KMS-11 (cell line): ENCODE results near the gene SP140L.
"Not testable (repeated sequence)": the region's sequence is repeated elsewhere in the genome, so short reads cannot be mapped to it uniquely, and the experiment has no call there.

ENCODE experiments used
- H2AFZ ChIP-seq: fragments of 200-600 bp; sonication (generic); 2 replicates; pipeline ENCODE4 v1.6.1; 2016; ENCODE audit warnings: antibody characterized with exemption, mixed run types, low read depth
- H3K27ac ChIP-seq: fragments of 200-600 bp; sonication (generic); 2 replicates; pipeline ENCODE4 v1.6.1; 2016; ENCODE audit warnings: mild to moderate bottlenecking, mixed run types
- H3K27me3 ChIP-seq: fragments of 200-600 bp; sonication (generic); 2 replicates; pipeline ENCODE4 v1.6.1; 2017; ENCODE audit warnings: mild to moderate bottlenecking, low read depth, mixed run types, moderate library complexity; ENCODE audit not compliant: insufficient read depth
- H3K36me3 ChIP-seq: fragments of 200-600 bp; sonication (generic); 2 replicates; pipeline ENCODE4 v1.6.1; 2017; ENCODE audit warnings: mild to moderate bottlenecking, mixed run types; ENCODE audit not compliant: insufficient read depth
- H3K4me1 ChIP-seq: fragments of 200-600 bp; sonication (generic); 2 replicates; pipeline ENCODE4 v1.6.1; 2016; ENCODE audit warnings: mild to moderate bottlenecking, low read depth, mixed run types; ENCODE audit not compliant: poor library complexity, severe bottlenecking
- H3K4me2 ChIP-seq: fragments of 200-600 bp; sonication (generic); 2 replicates; pipeline ENCODE4 v1.7.0; 2016; ENCODE audit warnings: mild to moderate bottlenecking, mixed run types
- H3K4me3 ChIP-seq: fragments of 200-600 bp; sonication (generic); IDR thresholded peaks from 2 replicates; pipeline ENCODE4 v1.6.1; 2017; ENCODE audit warnings: low read depth, low read length, mixed read lengths; ENCODE audit not compliant: insufficient read depth
- H3K79me2 ChIP-seq: fragments of 200-600 bp; sonication (generic); 2 replicates; pipeline ENCODE4 v1.6.1; 2016; ENCODE audit warnings: low read depth, mixed run types; ENCODE audit not compliant: insufficient read depth
- H3K9ac ChIP-seq: fragments of 200-600 bp; sonication (generic); 2 replicates; pipeline ENCODE4 v1.6.1; 2016; ENCODE audit warnings: mild to moderate bottlenecking, mixed run types
- H4K20me1 ChIP-seq: fragments of 200-600 bp; sonication (generic); 2 replicates; pipeline ENCODE4 v1.6.1; 2016; ENCODE audit warnings: mild to moderate bottlenecking, mixed run types; ENCODE audit not compliant: insufficient read depth
- TF ChIP-seq, protein P1 (sequence below): fragments of 200-600 bp; sonication (generic); conservative IDR thresholded peaks from 2 replicates; pipeline ENCODE4 v1.6.1; 2017; ENCODE audit warnings: low read depth, mild to moderate bottlenecking, antibody characterized with exemption, low read length, moderate library complexity, mixed read lengths

Gene SP140L

DNA sequence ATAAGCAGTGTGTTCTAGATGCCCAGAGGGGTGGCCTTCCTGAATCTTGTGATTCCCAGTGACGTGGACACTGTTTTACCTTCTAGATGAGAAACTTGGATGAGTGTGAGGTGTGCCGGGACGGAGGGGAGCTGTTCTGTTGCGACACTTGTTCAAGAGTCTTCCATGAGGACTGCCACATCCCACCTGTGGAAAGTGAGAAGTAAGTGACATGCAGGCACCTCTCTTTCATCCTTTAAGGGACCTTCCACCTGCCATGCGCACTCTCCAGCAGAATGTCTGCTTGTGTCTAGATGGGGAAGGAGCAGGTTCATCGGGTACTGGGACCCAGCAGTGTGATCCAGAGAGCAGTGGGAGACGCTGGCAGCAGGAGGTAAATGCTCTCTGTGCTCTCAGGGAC, 73.0 kb downstream of the SP140L start:
- Histone ChIP-seq H4K20me1 (no peaks in the 10 kb centered on the region), H3K9ac (no peak overlapping the region), H3K4me1 (no peaks in the 10 kb centered on the region), H3K27me3 (no peaks in the 10 kb centered on the region), H3K4me2 (no peak overlapping the region), H2AFZ (no peak overlapping the region), H3K36me3 (no peaks in the 10 kb centered on the region), H3K27ac (no peak overlapping the region), H3K4me3 (no peak overlapping the region), H3K79me2 (no peaks in the 10 kb centered on the region)
- TF ChIP-seq, protein P1, sequence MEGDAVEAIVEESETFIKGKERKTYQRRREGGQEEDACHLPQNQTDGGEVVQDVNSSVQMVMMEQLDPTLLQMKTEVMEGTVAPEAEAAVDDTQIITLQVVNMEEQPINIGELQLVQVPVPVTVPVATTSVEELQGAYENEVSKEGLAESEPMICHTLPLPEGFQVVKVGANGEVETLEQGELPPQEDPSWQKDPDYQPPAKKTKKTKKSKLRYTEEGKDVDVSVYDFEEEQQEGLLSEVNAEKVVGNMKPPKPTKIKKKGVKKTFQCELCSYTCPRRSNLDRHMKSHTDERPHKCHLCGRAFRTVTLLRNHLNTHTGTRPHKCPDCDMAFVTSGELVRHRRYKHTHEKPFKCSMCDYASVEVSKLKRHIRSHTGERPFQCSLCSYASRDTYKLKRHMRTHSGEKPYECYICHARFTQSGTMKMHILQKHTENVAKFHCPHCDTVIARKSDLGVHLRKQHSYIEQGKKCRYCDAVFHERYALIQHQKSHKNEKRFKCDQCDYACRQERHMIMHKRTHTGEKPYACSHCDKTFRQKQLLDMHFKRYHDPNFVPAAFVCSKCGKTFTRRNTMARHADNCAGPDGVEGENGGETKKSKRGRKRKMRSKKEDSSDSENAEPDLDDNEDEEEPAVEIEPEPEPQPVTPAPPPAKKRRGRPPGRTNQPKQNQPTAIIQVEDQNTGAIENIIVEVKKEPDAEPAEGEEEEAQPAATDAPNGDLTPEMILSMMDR = no peak

DNA sequence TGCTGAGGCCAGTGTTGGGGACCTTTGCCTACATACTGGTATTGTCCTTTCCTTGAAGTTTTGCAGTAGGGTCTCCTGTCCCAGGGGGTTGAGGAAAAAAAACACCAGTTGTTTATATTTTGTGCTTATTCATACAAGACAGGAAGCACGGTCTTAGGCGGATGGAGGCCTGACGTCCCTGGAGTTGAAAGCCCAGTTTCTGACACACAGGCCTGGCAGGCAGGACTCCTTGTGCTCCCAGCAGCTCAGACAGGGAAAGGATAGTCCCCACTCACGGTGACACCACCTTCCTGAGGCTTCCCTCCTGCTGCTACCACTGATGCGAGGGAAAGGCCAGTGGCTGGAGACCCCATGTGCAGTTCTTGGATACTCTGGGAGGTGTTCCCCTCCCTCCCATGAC, 73.5 kb downstream of the SP140L start:
- Histone ChIP-seq H4K20me1 (no peaks in the 10 kb centered on the region), H3K79me2 (no peaks in the 10 kb centered on the region), H3K4me3 (no peak overlapping the region), H3K9ac (no peak overlapping the region), H3K4me1 (no peaks in the 10 kb centered on the region), H3K27me3 (no peaks in the 10 kb centered on the region), H3K27ac (no peak overlapping the region), H3K36me3 (no peaks in the 10 kb centered on the region), H3K4me2 (no peak overlapping the region), H2AFZ (no peak overlapping the region)
- TF ChIP-seq, protein P1 = no peak

DNA sequence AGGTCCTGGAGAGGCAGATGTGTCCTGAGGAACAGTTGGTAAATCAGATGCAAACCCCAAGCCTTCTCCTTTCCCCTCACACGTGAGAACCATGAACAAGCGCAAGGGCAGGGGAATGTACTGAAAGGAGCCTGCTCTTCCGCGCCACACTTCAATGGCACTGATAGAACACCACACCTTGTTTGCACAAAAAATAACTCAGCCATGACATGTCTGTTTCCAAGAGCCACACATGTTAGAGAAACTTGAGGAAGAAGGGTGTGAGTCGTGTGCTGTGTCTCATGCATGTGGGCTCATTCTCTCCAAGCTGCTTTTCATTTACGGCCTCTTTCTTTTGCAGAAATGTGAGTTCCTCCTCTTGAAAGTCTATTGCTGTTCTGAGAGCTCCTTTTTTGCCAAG, 74.0 kb downstream of the SP140L start:
- not testable (repeated sequence) for H4K20me1 ChIP-seq, H3K36me3 ChIP-seq, H3K79me2 ChIP-seq, H3K9ac ChIP-seq, H3K4me1 ChIP-seq, H3K27ac ChIP-seq, H3K4me2 ChIP-seq, H3K27me3 ChIP-seq, H2AFZ ChIP-seq, H3K4me3 ChIP-seq

DNA sequence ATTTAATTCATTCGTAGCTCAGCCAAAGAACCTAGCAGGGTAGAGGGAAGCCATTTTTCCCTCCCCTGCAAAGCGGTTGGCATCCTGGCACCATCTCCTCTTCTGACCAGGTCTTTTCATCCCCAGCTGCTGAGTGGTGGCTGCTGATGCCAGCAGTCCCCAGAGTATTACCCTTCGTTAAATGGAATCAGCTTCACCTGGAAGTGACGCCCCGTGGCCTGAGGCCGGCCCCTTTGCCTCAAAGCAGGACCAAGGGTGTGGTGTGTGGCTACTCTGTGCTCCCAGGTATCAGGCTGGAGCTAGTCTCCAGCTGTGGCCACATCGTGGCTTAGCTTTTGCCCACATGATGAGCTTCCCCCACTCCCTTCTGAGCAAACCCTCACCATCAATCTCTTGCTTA, 76.8 kb downstream of the SP140L start:
- Histone ChIP-seq H3K4me1 (no peaks in the 10 kb centered on the region), H2AFZ (no peak overlapping the region), H3K27me3 (no peaks in the 10 kb centered on the region), H3K79me2 (no peaks in the 10 kb centered on the region), H3K36me3 (no peaks in the 10 kb centered on the region), H3K4me3 (no peak overlapping the region), H3K4me2 (no peak overlapping the region), H3K9ac (no peak overlapping the region), H4K20me1 (no peaks in the 10 kb centered on the region), H3K27ac (no peak overlapping the region)
- TF ChIP-seq, protein P1 = no peak

DNA sequence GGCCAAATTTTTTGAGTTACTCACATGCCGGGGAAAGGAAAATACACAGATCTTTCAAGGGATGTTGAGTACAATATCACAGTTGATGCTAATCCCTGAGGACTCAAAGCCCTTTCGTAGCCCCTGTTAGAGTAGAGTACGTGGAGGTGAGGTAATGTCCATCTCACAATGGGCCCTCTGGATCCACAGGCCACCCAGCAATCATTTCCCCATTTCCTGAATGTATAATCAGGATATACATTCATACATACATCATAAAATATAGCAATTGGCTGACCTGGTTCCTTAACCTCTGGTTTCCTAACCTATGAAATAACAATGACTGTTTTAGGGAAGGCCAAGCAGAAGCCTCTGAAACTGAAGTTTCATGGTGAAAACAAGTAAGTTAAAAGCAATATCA, 78.8 kb downstream of the SP140L start:
- no peak overlapping the region for H3K27ac ChIP-seq
- TF ChIP-seq, protein P1 = no peak
- no peak overlapping the region for H3K4me2 ChIP-seq
- H3K79me2 ChIP-seq = no peaks in the 10 kb centered on the region
- no peak overlapping the region for H2AFZ ChIP-seq
- H3K9ac ChIP-seq = no peak overlapping the region
- no peaks in the 10 kb centered on the region for H3K36me3 ChIP-seq
- H4K20me1 ChIP-seq = no peaks in the 10 kb centered on the region
- H3K4me3 ChIP-seq = no peak overlapping the region
- no peaks in the 10 kb centered on the region for H3K27me3 ChIP-seq
- H3K4me1 ChIP-seq = peaks cover 2% of the 10 kb centered on the region
